A549 treated with RU486 at 1 μM for 4 hours (cell line): ENCODE measurements around the gene TNIP2. TPM values are rescaled to one million over a fixed set of nuclear protein-coding genes. Genes with fewer than 3 reads are reported as not detected.

Experiments
- total RNA-seq: library from RNA; stranded (reverse); fragments of 200-300 nt; extraction: Qiagen RNA extraction; gene quantifications from 5 replicates; pipeline ENCODE4 v1.2.3, GENCODE V29; 2022; ENCODE audit warnings: low read depth

TNIP2 gene
- total RNA-seq = 31.0 to 42.8 TPM (median 42.0 TPM) in 5 replicates

GRCh38 chr4:2755821-2756690, at the start of gene TNIP2:
Gene TNIP2, minus strand, starts transcription at chr4:2756336. Its CDS starts 47 bp downstream, at chr4:2756289.

GRCh38 chr4:2792711-2793585, 36.8 kb upstream of the TNIP2 start, which contains the start of gene SH3BP2:
Gene SH3BP2, plus strand, starts transcription at chr4:2793085. Its CDS starts 27,533 bp downstream, at chr4:2820618.

Other genes starting within 250 kb of the TNIP2 start
- gene FAM193A, start 219.7 kb downstream of the TNIP2 start, total RNA-seq = 7.8 to 9.2 TPM (median 8.7 TPM) in 5 replicates
- gene SH3BP2, start 36.7 kb upstream of the TNIP2 start, total RNA-seq = 2.1 to 5.5 TPM (median 3.4 TPM) in 5 replicates
- 66.0 to 88.1 TPM (median 82.7 TPM) in 5 replicates for gene ADD1, start 87.5 kb upstream of the TNIP2 start, total RNA-seq
- 28.0 to 32.3 TPM (median 29.5 TPM) in 5 replicates for gene NOP14, start 207.1 kb upstream of the TNIP2 start, total RNA-seq
- gene GRK4, start 207.2 kb upstream of the TNIP2 start, total RNA-seq = 1.5 to 2.0 TPM (median 1.6 TPM) in 5 replicates